ENCODE results near the gene APOBEC3A. TPM values are rescaled to one million over a fixed set of nuclear protein-coding genes. Genes with fewer than 3 reads are reported as not detected.

Gene APOBEC3A
- total and polyA plus RNA-seq, 7 donors, result 0.36 to 67.3 (median 4.8) TPM; not detected in 3

DNA sequence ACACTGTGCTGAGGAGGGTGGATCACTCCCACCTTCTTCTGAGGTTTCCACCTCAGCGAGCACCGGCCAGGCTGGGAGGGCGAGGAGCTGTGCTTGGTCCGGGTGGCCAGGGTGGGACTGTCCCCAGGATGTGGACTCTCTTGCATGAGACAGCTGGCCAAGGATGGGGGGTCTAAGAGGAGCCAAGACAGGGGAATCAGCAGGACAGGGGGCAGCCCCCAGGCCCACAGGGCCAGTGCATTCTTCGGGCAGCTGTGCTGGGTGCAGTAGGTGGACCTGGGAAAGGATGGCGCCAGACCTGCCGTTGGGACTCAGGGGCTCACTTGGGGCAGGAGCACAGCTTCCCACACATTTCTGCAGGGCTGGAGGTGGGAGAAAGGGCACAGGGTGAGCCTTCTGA lies 9.5 kb downstream of the APOBEC3A start:
- TF ChIP-seq CTCF (IDR thresholded peaks at IDR 0.05), result no peak
- WGBS, 2 donors, result 92 to 94% methylated on average over 7 of the region's 7 CpGs
- intact Hi-C loops (cut with DNase I), result no loop called here
- Histone ChIP-seq H3K27ac (no peak overlapping the region), H3K4me1 (no peaks in the 10 kb centered on the region), H3K36me3 (no peaks in the 10 kb centered on the region), H3K9me3 (no peaks in the 10 kb centered on the region), H3K27me3 (no peaks in the 10 kb centered on the region), H3K4me3 (no peak overlapping the region)
- DNase-seq, result no peak

DNA sequence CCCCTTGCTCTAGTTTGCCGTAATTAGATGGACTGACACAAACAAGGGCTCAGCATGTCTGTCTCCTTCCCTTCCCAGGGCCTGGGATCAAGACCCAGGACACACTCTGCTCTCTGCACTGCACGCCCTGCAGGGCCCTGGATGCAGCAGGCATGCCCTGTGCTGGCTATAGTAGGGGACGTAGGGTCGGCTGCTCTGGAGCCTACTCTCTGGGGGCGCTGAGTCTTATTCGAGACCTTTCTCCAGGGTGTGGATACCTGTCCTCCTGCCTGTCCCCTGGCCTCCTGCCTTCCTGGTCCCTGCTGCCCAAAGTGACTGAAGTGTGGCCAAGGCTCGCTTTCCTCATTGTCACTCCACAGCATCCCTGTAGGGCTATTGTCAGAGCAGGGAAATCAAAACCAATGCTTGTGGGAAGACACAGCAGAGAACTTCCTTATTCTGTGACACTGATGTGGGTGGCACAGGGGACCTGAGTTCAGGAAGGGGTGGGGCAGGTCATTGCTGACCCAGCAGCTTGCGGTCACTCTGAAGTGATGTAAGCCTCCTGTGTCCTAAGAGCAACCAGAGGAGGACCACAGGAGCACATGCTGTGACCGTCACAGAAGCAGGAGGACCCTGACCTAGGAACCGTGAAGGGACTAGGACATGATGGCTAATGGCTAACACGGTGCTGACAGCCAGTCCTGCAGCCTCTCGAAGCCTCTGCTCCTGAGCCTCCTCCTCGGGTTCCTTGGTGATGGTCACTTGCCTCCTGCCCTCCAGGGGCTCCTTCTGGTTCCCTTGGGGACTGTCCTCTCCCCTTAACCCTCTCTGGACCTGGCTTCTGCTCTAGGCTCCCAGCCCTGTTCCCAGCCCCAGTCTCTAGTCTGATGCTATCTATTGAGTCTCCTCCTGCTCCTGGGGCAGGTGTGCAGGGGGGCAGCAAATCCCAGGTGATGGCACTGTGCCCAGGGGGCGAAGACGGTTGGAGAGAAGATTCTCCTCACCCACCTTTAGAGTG lies 10.3 kb downstream of the APOBEC3A start:
- no peak for TF ChIP-seq CTCF (IDR thresholded peaks at IDR 0.05)
- TF ChIP-seq POLR2A (IDR thresholded peaks at IDR 0.05), result no peak
- TF ChIP-seq EP300 (IDR thresholded peaks at IDR 0.05), result no peak
- no peak for TF ChIP-seq POLR2AphosphoS5 (IDR thresholded peaks at IDR 0.05)
- intact Hi-C loops (cut with DNase I), result no loop called here
- DNase-seq, result no peak
- H3K36me3 ChIP-seq, result no peaks in the 10 kb centered on the region
- no peak overlapping the region for H3K4me3 ChIP-seq
- no peaks in the 10 kb centered on the region for H3K4me1 ChIP-seq
- no peaks in the 10 kb centered on the region for H3K9me3 ChIP-seq
- no peak overlapping the region for H3K27ac ChIP-seq
- no peaks in the 10 kb centered on the region for H3K27me3 ChIP-seq
- 79 to 82% methylated on average over 15 of the region's 15 CpGs for whole genome bisulfite sequencing, 2 donors

GRCh38 chr22:38968801-38969200 lies 11.4 kb downstream of the APOBEC3A start:
- H3K27ac ChIP-seq, result no peak overlapping the region
- WGBS, 2 donors, result 88 to 90% methylated on average over 11 of the region's 11 CpGs

DNA sequence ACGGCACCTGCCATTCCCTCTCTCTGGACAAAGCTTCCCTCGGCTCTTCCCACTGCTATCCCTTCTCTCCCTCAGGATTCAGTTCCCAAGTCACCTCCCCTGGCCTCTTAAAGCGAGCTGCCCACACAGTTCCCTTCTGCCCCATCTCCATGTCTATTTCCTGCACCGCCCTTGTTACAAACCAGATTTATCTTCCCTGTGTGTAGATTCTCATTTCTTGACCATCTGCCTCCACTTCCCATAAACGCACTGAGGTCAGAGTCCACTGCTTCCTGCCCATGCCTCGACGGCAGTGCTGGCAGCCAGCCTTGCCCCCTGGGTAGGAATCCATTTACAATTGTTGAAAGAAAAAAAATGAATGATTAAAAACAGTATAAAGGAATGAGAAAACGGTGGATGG lies 13.1 kb downstream of the APOBEC3A start:
- H3K4me1 ChIP-seq, result no peaks in the 10 kb centered on the region
- intact Hi-C loops (cut with DNase I), result no loop called here
- H3K4me3 ChIP-seq, result no peak overlapping the region
- DNase-seq, result no peak
- H3K27ac ChIP-seq, result no peak overlapping the region
- no peaks in the 10 kb centered on the region for H3K9me3 ChIP-seq
- TF ChIP-seq EP300 (IDR thresholded peaks at IDR 0.05), result no peak
- TF ChIP-seq POLR2AphosphoS5 (IDR thresholded peaks at IDR 0.05), result no peak
- TF ChIP-seq CTCF (IDR thresholded peaks at IDR 0.05), result no peak
- 26 to 40% methylated on average over 8 of the region's 8 CpGs for WGBS, 2 donors
- no peaks in the 10 kb centered on the region for H3K36me3 ChIP-seq
- no peaks in the 10 kb centered on the region for H3K27me3 ChIP-seq

More at GRCh38 chr22:38968801-38969200, 11.4 kb downstream of the APOBEC3A start:
- Histone ChIP-seq H3K4me1 (no peaks in the 10 kb centered on the region), H3K4me3 (no peak overlapping the region), H3K9me3 (no peaks in the 10 kb centered on the region), H3K36me3 (no peaks in the 10 kb centered on the region), H3K27me3 (no peaks in the 10 kb centered on the region)
- TF ChIP-seq EP300 (IDR thresholded peaks at IDR 0.05) (no peak), POLR2AphosphoS5 (IDR thresholded peaks at IDR 0.05) (no peak), CTCF (IDR thresholded peaks at IDR 0.05) (no peak), POLR2A (IDR thresholded peaks at IDR 0.05) (no peak)
- intact Hi-C loops (cut with DNase I), result no loop called here
- DNase-seq, result no peak

All from sigmoid colon (tissue), 7 donors.